DMS114 treated with DMSO at 0.1 percent for 48 hours (cell line): Measurements from ENCODE around the gene TCF4.
"Not testable (repeated sequence)": the region's sequence is repeated elsewhere in the genome, so short reads cannot be mapped to it uniquely, and the experiment has no call there.

Experiments used
- DNase-seq: peaks from one replicate; lab custom pipeline; 2025; ENCODE audit not compliant: unreplicated experiment; lab: John Stamatoyannopoulos, UW

Gene TCF4

DNA sequence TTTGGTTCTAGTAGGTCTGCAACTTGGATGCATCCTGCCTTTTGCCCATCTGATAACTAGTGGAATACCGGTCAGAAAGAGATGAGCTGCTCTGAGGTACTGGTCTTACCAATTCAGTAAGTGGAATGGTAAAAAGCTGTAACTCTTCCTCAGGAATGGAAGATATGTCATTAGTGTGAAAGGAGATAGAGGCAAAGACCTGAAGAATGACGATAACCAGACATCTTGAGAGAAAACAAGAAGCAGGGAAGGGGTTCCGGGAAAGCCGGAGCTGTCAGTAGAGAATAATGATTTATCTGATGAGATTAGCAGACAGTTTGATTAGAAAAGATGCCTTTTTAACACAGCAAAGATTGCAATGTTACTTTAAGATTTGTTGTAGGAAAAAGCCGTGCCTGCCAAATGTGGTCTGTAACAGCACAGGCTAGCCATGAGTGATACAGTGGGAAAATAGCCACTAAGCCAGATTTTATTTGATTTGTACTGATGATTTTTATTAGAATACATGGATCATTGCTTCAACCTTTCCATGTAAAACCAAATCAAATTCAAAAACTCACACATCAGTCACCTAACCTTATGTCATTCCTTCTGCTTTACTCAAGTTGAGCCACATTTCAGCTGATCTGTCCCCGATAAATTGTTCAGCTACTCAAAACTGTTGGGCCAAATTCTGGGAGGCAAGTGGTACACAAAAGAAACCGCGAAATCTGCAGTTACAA, 110.0 kb downstream of the TCF4 start:
- no peak for DNase-seq

DNA sequence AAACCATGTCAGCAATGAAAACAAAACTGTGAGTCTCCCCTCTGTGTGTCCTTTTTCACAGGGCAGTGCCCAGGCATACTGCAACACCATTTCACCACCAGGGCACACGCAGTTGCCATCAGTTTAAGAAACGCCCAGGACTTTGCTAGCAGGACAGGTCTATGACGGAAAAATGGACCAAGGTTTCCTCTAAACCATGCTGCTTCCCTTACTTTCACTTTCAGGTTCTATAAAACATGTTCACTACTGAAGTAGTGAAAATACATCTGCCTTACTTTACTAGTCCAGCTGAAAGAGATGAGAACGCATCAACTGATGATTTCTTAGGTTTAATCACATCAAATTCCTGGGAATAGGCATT, 110.5 kb downstream of the TCF4 start:
- no peak for DNase-seq

DNA sequence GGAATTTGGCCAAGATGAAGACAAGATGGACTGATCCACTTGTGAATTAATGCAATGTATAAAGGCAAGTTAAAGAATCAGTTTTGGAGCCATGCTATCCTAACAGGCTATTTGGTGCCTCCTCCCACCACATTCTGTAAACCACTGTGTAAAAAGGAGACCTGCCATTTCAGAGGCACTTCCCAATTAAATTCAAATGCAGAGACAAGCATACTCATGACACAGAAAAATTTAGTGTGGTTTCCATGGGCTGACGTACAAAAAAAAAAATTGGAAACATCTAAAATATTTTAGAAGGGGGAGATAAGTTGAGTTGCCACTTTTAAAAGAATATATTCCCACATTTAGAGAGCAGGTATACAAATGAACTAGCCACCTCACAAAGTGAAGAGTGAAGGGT, 112.1 kb downstream of the TCF4 start:
- no peak for DNase-seq

DNA sequence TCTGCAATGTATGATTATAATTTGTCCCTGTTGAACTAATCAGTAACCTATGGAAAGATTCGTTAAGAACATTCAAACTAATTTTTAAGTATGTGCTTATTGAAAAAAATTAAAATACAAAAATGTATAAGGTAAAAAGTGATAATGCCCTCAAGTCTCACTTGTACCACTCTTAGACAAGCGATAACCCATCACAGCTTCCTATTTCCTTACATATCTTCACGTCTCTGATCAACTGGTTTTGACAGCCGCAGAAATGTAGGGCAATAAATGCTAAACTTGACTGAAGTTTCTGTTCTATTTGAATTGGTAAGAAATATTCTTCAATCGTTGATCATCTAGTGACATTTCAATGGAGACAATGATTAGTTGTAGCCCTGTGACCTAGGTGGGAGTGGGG, 112.5 kb downstream of the TCF4 start:
- no peak for DNase-seq

DNA sequence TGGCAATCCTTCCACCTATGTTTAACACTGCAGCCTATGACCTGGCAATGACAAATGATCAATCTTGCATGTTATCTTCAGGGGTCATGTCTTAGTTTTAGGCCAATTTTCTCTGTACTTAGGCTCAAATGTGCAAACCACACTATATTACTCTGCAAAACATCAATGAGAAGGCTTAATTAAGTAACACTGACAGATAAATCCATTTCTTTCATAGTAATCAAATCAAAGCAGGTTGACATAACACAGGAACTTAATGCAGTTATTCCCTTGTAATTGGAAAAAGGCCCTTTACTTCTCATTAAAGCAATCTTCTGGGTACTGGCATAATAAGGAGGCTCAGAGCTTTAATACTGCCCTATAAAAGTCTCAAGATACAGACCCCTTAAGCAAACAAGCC, 114.4 kb downstream of the TCF4 start:
- no peak for DNase-seq

DNA sequence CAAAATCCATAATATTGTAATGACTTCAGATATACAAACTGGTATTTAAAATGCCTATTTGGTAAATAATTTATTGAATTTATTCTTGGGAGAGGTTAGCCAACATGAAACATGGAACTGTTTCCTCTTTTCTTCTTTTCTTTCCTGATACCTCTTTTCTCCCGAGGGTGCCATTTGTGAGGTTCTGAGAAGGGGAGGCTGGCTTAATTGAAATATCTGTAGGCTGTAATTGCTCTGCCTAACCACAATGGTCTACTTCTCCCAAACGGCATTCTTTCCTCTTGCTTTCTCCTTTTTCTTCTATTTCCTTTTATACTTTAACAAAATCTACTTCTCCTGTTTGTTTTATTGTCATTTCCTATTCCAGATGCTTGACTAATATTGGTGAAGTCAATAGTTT, 114.9 kb downstream of the TCF4 start:
- DNase-seq, result no peak

DNA sequence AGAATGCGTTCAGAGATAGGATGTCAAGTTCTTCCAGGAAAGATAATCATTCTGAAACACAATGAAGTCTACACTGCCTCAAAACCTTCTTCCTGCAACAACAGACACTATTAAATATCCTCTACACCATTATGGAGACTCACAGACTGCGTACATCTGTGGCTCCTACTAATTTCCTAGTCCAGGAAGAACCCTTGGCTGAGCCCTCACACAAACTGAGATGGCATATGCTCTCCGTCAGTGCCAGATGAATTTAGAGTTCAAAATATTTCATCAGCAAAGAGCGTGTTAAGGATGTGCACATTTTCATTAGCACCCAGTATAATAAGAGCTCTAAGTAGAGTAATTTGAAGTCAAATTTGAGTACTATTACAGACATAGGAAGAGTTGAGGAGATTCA, 117.2 kb downstream of the TCF4 start:
- DNase-seq, result no peak

DNA sequence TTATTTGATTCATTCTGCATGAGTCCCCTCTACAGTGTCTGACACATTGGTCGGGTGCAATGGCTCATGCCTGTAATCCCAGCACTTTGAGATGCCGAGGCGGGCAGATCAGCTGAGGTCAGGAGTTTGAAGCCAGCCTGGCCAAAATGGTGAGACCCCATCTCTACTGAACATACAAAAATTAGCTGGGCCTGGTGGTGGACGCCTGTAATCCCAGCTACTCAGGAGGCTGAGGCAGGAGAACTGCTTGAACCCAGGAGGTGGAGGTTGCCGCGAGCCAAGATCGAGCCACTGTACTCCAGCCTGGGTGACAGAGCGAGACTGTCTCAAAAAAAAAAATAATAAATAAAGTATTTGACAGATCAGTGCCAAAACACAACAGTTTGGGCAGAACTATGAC, 118.9 kb downstream of the TCF4 start:
- DNase-seq, result not testable (repeated sequence)

DNA sequence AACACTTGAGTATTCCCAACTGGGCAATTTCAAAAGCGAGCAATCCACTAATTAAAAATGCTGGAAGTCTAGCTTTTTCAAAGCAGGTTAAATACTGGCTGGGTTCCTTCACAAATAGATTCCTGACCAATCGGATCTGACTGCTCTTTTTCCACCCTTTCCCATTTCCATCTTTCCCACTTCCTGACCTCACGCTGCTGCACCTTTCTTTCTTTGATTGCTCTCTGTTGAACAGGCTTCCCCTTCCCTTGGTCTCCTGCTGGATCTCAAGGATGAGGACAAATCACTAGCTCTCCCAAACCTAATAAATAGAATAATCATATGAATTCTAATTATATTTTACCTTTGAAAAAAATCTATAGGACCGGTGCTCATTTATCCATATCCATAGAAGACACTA, 121.2 kb downstream of the TCF4 start:
- no peak for DNase-seq

DNA sequence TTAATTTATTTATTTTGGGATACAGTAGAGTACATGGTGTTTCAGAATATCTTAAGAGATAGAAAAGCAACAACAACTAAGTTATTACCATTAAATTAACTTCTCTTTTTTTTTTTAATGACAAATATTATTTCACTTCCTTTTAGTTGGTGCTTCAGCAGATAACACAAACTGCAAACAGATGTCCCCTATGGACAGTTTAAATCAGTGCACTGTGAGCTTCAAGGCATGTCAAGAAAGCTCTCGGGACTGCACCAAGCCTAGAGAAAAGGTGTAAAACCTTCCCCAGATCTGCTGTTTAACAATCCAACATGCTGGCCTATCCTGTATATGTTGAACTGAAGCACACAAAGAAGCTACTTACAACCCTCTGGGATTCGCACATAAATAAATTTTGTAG, 122.7 kb downstream of the TCF4 start:
- DNase-seq, result no peak

DNA sequence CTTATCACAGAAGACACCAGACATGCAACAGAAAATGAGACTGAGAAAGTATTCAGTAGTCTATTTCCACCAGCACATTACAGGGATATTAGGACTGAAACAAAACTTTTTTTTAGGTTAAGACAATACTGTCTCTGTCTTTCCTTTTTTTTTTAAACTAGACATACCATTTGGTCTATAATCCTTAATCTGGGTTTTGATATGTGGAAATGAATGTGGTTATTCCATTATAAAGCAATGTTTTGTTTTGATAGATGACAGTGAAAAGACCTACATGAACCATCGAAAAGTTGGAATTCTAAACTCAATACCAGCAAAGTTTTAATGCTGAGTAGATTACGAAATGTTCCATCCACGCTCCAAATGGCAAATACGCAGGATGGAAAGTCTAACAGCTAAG, 123.4 kb downstream of the TCF4 start:
- DNase-seq, result no peak

DNA sequence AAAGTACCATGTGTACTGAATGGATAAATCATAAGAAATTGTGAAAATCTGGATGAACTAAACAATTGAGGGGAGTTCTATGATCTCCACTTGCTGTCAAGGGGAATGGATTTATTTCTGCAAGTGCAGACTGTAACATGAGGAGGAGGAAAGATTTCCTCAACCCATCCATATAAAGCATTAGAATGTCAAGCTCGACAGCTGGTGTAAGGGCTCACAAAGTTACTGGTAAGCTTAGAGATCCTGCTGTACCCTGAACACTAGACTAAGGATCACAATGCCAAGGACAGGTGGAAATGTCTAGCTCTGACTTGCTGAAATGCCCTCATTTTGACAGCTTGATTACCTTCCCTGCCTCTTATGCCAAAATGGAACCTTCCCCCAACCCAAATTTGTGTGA, 125.3 kb downstream of the TCF4 start:
- no peak for DNase-seq

DNA sequence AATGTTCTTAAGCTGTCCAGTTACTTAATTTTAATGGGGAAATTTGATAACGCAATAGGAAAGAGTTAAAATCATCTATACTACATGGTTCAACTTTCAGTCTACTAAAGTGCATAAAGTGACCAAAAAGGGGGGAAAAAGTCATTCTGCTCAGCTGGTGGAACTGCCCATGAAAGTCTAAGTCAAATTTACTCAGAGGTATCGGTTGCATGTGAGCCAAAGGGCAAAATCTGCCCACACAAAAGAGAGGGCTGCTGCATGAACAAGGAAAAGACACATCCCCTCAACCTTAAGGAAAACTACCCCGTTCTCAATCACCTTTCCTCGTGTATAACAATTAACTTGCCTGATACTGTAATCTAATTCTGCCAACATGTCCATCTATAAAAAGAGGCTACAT, 126.1 kb downstream of the TCF4 start:
- DNase-seq, result no peak

DNA sequence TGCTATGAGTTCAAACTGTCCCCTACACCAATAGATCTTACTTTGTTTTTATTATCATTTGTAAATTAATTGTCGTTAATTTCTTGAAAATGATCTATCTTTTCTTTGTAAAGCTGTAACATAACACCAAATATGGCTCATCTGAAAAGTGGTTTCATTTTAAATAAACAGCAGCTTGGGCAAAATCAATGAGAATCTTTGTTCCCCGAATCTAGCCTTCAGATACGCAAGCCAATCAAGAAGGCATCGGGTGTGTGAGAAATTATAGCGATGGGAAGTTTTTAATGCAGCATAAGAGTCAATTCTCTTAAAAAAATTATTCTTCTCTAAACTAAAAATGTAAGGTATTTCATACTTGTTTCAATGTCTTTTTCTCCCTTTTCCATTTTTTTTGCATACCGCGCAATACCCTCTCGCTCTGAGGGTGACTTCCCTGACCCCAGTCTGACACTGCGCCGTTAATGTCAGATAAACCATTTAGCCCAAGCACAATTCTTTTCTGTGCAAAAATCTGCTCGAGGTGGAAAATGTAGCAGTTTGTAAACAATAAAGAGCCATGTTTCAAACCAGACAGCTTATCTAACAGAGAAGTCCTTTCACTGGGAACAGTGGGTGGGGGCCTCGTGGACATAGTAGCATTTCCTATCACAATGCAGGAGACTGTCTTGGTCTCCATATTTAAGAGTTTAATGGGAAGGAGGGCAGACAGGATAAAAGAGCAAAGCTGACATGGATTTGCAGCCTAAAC, 129.4 kb downstream of the TCF4 start:
- no peak for DNase-seq

DNA sequence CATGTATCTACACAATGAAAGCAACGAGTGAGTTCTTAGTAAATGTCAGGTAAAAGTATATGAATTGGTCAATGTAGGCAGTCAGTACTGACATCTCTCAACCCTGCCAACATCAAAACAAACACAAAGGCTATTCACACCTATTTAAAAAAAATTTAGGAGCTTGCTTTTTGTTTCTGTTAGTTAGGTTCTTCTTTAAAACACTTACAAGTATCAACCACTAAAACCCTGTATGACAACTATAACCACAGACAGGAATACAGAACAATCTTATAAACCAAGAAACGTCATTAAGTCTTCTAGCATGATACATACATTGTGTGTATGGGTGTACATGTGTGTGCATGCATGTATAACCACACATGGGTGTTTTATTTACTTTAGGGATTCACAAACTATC, 131.0 kb downstream of the TCF4 start:
- no peak for DNase-seq

DNA sequence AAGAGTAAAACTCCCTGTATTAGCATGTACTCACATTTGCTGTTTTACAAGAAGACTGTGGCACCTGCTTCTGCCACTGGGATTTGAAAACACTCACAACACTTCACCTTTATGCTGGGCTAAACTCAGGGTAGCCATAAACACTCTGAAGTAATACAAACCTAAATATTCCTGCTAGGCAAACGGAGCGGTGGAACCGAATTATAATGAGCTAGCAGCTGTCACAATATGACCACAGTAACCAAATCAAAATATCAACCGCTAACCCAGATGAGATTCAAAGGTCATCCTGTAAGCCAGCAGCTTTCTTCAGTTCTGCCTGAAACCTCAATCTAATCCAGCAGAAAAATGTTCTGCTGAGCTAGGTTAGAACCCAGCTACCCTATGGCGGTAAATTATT, 132.1 kb downstream of the TCF4 start:
- DNase-seq, result no peak

DNA sequence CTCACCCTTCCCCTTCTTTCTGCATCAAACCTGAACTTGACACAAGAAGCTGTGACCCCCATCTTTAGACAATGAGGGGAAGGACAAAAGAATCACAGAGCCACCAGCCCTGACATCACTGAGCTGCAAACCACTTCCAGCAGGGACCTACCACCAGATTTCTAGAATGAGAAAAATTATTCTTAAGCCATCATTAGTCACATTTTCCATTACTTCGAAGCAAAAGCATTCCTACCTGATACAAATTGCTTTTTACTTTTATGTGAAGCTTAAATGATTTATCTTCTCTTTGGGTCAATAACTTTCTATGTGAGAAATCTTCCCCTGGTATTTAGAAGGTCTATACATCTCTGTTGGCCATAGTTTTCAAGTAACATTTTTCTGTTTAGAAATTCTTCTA, 134.8 kb downstream of the TCF4 start:
- DNase-seq, result no peak

DNA sequence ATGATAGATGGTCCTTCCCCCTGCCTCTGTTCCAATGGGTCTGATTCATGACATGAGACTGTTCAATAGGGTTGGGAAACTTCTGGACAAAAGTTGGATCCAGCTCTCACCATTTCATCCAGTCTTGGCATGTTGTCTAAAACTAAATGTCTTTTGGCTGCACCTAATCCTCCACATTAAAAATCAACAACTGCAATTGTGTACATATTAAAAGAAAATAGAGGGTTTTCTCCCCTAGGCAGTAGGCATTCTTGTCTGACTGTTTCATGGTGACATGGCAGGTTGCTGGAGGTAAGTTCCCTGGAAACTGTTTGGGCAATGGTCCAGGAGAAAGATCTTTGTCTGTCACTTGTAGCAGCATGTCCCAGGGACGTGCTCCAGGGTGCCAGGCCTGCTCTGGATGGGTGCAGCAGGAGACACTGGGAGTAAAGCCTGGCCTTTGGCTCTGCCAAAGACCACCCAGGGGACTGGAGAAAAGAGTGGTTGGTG, 135.8 kb downstream of the TCF4 start:
- no peak for DNase-seq

DNA sequence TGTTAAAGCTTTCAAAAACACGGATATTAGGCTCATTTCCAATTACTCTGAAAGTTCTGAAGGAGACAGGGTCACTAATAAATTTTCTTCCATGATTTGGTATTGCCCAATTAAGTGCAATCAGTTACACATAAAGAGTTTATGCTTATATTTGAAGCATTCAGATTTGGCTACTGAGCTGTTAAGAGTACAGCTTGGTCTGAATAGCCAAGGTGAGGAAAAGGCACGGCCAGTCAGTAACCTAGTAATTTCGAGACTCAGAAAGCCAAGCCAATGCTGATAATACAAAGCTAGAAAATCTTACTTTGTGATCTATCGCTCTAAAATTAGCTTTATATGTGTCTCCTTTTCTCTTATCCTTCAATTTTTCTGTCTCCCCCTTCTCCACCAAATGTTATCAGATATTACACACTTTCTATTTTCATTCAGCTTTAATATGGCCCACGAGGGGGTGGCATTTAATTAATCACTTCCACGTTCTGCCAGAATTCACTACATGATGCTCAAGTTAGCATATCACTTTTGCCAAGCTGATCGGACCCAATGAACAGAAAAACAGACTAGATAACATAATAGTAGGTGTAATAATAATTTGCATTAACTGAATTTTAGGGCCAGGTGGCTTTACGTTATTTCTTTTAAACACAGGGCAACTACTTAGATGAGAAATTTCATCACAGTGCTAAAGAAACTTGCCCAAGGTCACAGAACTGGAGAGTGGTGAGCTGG, 138.4 kb downstream of the TCF4 start:
- no peak for DNase-seq

DNA sequence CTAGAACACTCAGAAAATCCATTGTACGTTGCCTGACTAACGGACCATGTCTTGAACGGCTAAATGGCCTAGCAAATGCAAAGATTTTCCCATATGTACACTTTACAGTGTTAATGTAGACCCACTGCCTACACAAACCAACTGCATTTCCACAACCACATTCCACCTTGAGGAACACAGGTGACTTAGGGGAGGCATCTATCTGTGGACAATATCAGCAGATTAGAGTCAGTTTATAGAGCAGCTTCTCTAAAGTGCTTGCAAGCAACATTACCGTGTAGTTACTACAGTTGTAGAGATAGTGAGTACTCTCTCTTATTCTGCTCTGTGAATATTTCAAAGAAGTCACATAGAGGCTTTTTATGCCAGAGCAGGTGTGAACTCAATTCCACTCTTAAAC, 139.6 kb downstream of the TCF4 start:
- no peak for DNase-seq

DNA sequence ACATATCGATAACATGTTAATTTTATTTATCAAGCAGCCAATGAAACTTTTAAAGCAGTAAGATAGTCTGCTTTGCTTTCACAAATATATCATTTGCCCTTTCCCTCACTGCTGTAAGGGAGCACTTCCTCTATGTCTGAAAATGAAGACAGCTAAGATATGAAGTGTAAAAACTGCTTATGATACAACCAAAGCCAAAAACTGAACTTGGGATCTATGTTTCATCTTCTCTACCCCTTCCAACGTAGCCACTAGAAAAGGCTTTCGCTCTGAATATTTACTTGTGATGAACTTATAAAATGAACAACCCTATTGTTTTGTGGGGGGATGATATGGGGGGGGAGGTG, 140.3 kb downstream of the TCF4 start:
- DNase-seq, result no peak

DNA sequence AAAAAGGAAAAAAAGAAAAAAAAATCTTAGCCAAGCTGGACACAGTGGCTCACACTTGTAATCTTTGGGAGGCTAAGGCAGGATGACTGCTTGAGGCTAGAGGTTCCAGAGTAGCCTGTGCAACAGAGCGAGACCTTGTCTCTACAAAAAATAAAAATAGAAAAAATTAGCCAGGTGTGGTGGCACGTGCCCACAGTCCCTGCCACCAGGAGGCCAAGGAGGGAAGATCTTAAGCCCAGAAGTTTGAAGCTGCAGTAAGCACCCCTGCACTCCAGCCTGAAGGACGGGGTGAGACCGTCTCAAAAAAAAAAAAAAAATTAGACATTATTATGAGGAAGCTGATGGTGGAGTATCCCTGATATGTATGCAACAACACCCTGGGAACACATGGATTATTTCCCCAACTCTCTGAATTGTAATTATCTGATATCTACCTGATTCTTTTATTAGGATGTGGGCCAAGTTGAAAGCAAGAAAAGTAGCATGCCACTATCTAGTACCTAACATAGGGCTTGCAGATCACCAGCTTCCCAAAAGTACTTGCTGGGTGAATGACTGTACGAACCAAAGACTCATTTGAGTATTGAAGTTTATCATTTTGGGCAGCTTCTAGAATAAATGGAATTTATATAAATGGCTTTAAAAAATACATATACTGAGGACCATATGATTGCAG, 140.9 kb downstream of the TCF4 start:
- DNase-seq, result no peak
